SK-MEL-5 (cell line): ENCODE results near the gene RNPEPL1. TPM values are rescaled to one million over a fixed set of nuclear protein-coding genes. Genes with fewer than 3 reads are reported as not detected.

Experiments
- DNase-seq: peaks from one replicate; pipeline ENCODE4 v3.0.0-alpha.2; 2016; ENCODE audit warnings: low read depth, low spot score
- in situ Hi-C: cut with HindIII; loops from 2 replicates; pipeline ENCODE4 v1.10.0; 2016; ENCODE audit warnings: low sequenced_read_pairs, high pct_unique_total_duplicates, low pct_unique_long_range_greater_than_20kb
- total RNA-seq: library from RNA; depleted of rRNA; stranded (reverse); fragments of >200 nt; shearing (Covaris generic); gene quantifications from 2 replicates; pipeline ENCODE4 v1.2.3, GENCODE V29; 2014; rRNA removed

Gene RNPEPL1
- total RNA-seq, 1 experiment from 2014 or later: 19.0 TPM

DNA sequence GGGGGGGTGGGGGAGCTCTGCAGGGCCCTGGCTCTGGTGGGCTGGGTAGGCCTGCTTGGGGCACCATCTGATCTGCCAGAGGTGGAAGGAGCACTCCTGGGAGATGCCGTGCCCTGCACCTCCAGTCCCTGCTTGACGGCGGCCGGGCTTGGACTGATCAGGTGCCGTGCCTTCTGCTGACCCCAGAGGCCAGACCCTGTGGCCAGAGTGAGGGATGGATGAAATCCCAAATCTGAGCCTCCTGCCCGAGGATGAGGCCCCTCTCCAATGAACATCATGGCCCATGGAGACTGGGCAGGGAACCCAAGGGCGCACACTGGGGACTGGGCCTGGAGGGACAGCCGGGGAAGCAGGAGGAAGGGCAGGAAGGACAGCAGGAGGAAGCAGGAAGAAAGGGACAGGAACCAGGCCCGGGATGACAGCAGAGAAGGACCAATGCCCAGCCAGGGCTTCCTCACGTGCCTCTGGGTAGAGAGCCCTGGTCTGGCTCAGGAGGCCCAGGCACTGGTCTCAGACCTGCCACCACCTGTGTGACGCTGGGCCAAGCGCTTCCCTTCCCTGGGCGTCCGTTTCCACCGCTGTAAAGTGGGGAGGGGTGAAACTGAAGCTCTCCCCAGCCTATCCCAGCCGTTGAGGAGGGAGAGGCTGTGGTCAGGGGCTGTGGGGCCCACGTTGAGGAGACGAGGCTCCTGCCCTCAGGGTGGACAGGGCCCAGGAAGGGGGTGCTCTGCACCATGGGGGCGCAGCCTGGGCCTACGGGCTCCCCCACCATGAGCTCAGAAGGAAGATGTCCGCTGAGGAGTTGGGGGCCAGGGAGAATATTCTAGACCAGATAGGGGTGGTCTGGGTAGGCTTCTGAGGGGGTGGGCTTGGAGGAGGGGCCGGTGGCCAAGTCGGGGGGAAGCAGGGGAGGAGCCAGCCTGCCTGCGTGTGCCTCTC lies 56.0 kb downstream of the RNPEPL1 start:
- in situ Hi-C loops: no loop called here
- no peak for DNase-seq

DNA sequence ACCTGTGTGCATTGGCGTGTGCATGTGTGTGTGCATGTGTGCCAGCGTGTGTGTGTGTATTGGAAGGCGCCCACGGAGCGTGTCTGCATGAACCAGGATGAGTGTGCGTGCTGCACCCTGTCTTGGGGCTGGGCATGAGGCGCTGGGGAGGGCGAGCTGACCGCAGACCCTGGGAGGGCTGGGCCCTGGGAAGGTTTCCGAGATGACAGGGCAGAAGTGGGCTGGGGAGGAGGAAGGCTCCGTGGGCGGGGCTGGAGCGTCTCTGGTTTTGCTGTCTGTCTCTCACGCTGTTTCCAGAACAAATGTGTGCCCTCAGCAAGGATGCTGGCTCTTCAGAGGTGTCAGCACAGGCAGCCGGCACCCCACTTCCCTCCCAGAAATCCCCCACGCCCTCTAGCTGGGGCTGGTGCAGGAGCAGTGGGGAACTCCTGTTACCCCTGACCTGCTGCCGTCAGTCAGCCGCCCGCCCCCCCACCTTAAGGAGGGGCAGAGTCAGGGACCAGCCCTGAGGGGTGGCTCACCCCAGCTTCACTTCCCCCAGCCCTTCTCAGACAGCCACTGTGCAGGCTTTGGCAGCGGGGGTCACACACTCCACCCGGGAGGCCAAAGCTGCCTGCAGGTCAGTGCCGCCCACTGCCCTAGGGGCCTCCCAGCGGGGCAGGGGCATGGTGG lies 56.8 kb downstream of the RNPEPL1 start, which contains the start of gene GPR35:
TSS of gene GPR35 (plus strand) at position 531 of the 672 bp plus-strand sequence. CDS start 4,473 bp downstream, outside the sequence.
- in situ Hi-C loops: no loop called here
- no peak for DNase-seq

DNA sequence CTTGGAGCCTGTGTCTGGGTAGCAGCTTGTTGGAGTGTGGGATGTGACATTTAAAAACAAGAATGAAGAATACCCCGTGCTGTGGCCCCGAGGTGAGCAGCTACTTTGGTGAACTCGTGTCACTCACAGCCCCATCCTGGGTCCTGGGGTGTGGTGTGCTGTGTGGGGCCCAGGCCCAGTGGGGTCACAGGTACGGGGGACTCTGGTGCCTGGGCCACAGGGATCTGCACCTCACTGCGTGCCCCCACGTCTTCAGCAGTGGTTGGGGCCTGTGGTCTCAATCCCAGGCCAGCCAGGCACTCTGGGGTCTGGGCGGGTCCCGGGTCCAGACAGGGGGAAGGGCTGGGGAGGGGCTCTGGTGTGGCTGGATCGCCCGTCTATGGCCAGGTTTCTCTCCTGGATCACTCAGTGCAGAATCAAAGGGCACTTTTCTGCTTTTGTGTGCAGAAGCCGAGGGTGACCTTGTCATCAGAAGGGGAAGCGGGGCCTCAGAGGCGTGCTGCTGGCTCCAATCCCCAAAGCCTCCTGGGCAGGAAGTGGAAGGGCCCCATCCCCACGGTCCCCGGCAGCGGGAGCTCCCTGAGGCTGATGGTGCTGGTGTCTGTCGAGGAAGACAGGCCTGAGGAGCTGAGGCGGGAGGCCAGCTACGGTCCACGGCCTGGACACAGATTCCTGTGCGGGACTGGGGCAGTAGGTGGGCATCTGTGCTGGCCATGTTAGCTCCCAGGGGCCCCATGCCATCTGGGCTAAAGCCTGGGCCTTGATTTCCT lies 58.4 kb downstream of the RNPEPL1 start:
- in situ Hi-C loops: no loop called here
- DNase-seq: no peak

DNA sequence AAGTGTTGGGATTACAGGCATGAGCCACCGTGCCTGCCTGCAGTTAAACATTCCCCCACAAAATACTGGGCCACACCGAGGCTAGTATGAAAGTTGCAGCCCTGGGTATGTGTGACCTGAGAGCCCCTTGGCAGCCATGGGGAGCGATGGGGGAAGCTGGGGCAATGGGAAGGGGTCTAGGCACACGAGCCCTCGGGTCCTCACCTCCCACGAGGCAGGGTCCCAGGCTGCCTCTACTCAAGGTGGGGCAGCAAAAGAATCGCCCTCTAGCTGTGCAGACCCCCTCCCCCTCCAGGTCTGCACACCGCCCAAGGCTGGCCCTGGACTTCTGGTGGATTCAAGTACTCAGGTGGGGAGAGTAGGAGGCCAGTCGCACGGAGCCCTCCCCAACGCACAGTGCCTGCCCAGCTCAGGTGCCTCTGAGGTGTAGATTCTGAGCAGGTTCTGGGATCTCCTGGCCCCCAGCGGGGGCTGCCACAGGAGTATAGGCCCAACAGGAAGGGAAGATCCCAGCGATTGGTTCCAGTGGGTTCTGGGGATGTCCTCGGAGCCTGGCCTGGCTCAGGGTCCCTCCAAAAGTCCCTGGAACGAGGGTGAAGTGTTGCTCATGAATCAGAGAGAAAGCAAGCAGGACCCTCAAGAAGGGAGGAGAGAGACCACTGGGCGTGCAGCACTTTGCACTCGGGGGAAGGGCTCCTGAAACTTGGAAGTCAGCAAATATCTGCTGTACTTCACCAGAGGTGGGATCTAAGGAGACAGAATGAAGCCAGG lies 59.6 kb downstream of the RNPEPL1 start:
- DNase-seq: no peak
- in situ Hi-C loops: no loop called here

DNA sequence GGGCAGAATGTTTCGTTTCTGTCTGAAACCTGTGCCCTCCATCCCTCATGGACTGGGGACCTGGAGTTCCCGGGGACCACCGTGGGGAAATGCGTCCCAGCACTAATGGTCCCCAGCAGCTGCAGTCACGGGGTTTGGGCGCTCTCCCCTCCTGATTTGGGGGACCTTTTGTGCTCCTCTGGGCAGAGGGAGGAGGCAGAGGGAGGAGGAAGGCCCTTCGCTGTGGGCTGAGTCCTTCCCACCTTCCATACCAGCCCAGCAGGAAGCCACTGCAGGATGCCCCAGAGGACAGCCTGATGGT lies 60.2 kb downstream of the RNPEPL1 start:
- in situ Hi-C loops: no loop called here
- DNase-seq: no peak

DNA sequence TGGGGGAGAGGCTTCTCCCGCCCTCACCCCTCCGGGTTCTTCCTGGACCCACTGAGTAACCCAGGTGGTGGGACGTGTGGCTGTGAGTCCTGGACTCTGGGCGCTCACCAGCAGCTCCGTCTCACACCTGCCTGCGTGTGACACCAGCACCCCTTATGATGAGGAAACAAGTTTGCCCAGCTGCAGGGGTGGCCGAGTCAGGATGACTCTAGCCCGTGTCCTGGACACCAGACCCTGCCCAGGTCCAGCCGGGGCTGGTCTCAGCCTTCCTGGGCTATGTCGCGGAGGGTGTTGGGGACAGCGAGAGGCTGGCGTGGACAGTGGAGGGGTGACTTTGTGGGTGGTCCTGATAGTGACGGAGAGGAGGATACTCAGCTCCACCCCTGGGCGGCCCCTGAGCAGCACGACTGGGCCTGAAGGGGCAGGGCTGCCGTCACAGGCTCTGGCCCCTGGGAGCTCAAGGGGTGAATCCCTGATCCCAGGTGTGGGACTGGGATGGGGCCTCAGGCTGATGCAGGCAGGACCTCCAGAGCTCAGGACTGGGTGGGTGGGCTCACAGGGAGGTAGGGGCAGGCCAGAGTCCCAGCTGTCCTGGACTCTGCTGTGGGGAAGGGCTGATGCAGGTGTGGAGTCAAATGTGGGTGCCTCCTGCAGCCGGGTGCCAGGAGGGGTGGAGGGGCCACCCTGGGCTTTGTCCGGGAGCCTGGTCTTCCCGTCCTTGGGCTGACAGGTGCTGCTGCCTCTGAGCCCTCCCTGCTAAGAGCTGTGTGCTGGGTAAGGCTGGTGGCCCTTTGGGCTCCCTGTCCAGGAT lies 60.7 kb downstream of the RNPEPL1 start:
- DNase-seq: no peak
- in situ Hi-C loops: no loop called here

DNA sequence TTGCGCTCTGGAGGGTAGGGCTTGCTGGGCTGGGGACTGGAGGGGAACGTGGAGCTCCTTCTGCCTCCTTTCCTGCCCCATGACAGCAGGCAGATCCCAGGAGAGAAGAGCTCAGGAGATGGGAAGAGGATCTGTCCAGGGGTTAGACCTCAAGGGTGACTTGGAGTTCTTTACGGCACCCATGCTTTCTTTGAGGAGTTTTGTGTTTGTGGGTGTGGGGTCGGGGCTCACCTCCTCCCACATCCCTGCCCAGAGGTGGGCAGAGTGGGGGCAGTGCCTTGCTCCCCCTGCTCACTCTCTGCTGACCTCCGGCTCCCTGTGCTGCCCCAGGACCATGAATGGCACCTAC lies 61.3 kb downstream of the RNPEPL1 start:
- no peak for DNase-seq
- in situ Hi-C loops: no loop called here

DNA sequence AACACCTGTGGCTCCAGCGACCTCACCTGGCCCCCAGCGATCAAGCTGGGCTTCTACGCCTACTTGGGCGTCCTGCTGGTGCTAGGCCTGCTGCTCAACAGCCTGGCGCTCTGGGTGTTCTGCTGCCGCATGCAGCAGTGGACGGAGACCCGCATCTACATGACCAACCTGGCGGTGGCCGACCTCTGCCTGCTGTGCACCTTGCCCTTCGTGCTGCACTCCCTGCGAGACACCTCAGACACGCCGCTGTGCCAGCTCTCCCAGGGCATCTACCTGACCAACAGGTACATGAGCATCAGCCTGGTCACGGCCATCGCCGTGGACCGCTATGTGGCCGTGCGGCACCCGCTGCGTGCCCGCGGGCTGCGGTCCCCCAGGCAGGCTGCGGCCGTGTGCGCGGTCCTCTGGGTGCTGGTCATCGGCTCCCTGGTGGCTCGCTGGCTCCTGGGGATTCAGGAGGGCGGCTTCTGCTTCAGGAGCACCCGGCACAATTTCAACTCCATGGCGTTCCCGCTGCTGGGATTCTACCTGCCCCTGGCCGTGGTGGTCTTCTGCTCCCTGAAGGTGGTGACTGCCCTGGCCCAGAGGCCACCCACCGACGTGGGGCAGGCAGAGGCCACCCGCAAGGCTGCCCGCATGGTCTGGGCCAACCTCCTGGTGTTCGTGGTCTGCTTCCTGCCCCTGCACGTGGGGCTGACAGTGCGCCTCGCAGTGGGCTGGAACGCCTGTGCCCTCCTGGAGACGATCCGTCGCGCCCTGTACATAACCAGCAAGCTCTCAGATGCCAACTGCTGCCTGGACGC lies 61.9 kb downstream of the RNPEPL1 start:
- DNase-seq: no peak
- in situ Hi-C loops: no loop called here

Other genes with a start within 250 kb of the RNPEPL1 start
- gene GPC1, start 132.8 kb upstream of the RNPEPL1 start, total RNA-seq: 4.9 and 5.8 TPM in 2 replicates
- gene ANKMY1, start 10.5 kb upstream of the RNPEPL1 start, total RNA-seq: 5.2 and 9.7 TPM in 2 replicates
- gene DUSP28, start 8.1 kb upstream of the RNPEPL1 start, total RNA-seq: 3.6 and 8.0 TPM in 2 replicates
- 15.5 and 20.7 TPM in 2 replicates for gene CAPN10, start 18.2 kb downstream of the RNPEPL1 start, total RNA-seq
- gene GPR35, start 57.0 kb downstream of the RNPEPL1 start, total RNA-seq: 0.05 TPM in 1 of 2 replicates, not detected in the other
- gene AQP12B, start 114.4 kb downstream of the RNPEPL1 start, total RNA-seq: not detected in 2 replicates
- not detected in 2 replicates for gene AQP12A, start 123.4 kb downstream of the RNPEPL1 start, total RNA-seq